K562 (cell line): ENCODE results near the gene SART1. TPM values are rescaled to one million over a fixed set of nuclear protein-coding genes. Genes with fewer than 3 reads are reported as not detected.

Experiments used
- CBX3 ChIP-seq, 2 experiments: IDR thresholded peaks; 1 replicate in 1 of 2; 2 replicates in 1 of 2; pipeline ENCODE4 v1.6.1; 2012; ENCODE audit warnings: inconsistent platforms in 2 of 2, low read length in 2 of 2, borderline replicate concordance in 1 of 2, control low read depth in 1 of 2
- CREB1 ChIP-seq, 2 experiments: sonication (generic) in 1 of 2; formaldehyde crosslinking in 1 of 2; IDR thresholded peaks; 2 replicates each; pipeline versions ENCODE4 v1.6.1 to v1.8.0; 2012 to 2022; ENCODE audit warnings: inconsistent platforms in 1 of 2, mild to moderate bottlenecking in 1 of 2, missing genetic modification reagents in 1 of 2, moderate library complexity in 1 of 2
- CREBBP ChIP-seq: IDR thresholded peaks from one replicate; pipeline ENCODE4 v1.6.1; 2012; ENCODE audit warnings: low read depth, mild to moderate bottlenecking, control low read depth, inconsistent platforms, low read length
- CTCF ChIP-seq, 3 experiments: IDR thresholded peaks in 2 of 3; conservative IDR thresholded peaks in 1 of 3; 2 replicates each; pipeline ENCODE4 v1.5.1; 2011 to 2012; ENCODE audit warnings: low read length in 3 of 3, mild to moderate bottlenecking in 3 of 3, control low read depth in 2 of 3, improper control_type of control experiment in 1 of 3, inconsistent platforms in 1 of 3, low read depth in 1 of 3, mixed read lengths in 1 of 3, moderate library complexity in 1 of 3; ENCODE audit not compliant: insufficient read depth in 2 of 3
- KLF16 ChIP-seq: IDR thresholded peaks from 2 replicates; pipeline ENCODE4 v1.6.1; 2016; ENCODE audit warnings: antibody characterized with exemption
- NRF1 ChIP-seq, 2 experiments: fragments of 450-650 bp; IDR thresholded peaks in 1 of 2; conservative IDR thresholded peaks in 1 of 2; 2 replicates each; pipeline ENCODE4 v1.6.1; 2014; ENCODE audit warnings: mild to moderate bottlenecking in 2 of 2
- SOX6 ChIP-seq: fragments of 450-650 bp; IDR thresholded peaks from 2 replicates; pipeline ENCODE4 v1.6.1; 2014; ENCODE audit warnings: mild to moderate bottlenecking
- STAT6 ChIP-seq: sonication (generic); formaldehyde crosslinking; IDR thresholded peaks from 2 replicates; pipeline ENCODE4 v1.8.1; 2023; ENCODE audit warnings: mild to moderate bottlenecking, missing genetic modification reagents
- TBL1XR1 ChIP-seq, 2 experiments: IDR thresholded peaks; 2 replicates each; pipeline ENCODE4 v1.6.1; 2012; ENCODE audit warnings: improper control_type of control experiment in 2 of 2, low read length in 2 of 2, mild to moderate bottlenecking in 1 of 2
- XRCC4 ChIP-seq: IDR thresholded peaks from one replicate; pipeline ENCODE4 v1.6.1; 2011; ENCODE audit not compliant: insufficient read depth, insufficient read length; ENCODE audit errors: extremely low read depth
- YY1 ChIP-seq, 3 experiments: IDR thresholded peaks; 2 replicates each; pipeline ENCODE4 v1.6.1; 2011; ENCODE audit warnings: low read length in 2 of 3, mild to moderate bottlenecking in 2 of 3, moderate library complexity in 2 of 3, borderline replicate concordance in 1 of 3, control low read depth in 1 of 3, low read depth in 1 of 3; ENCODE audit not compliant: insufficient read depth in 3 of 3, insufficient replicate concordance in 2 of 3, control insufficient read depth in 1 of 3, insufficient read length in 1 of 3; ENCODE audit errors: extremely low read depth in 1 of 3
- ZBTB17 ChIP-seq: fragments of 450-650 bp; formaldehyde crosslinking; IDR thresholded peaks from 2 replicates; pipeline ENCODE4 v1.4.0; 2020; ENCODE audit warnings: mild to moderate bottlenecking
- ZNF518B ChIP-seq: fragments of 250-450 bp; sonication (Bioruptor Pico); IDR thresholded peaks from 2 replicates; pipeline ENCODE4 v1.5.0; 2021; ENCODE audit warnings: mild to moderate bottlenecking, moderate library complexity
- polyA plus RNA-seq, 8 experiments: library from polyadenylated mRNA; depleted of rRNA in 4 of 8; stranded (reverse) in 5 of 8; unstranded in 3 of 8; fragments of >200 nt; fragmentation: Nextera tagmentation in 2 of 8; fragmentation: Illumina TruSeq in 1 of 8; extraction: Ambion mirVana in 2 of 8; extraction: Trizol in 1 of 8; gene quantifications; 2 replicates each; pipeline versions ENCODE4 v1.2.1 to v1.2.3, GENCODE V29; 2011 to 2014; ENCODE audit warnings: inconsistent platforms in 1 of 8, missing spikeins in 1 of 8
- total RNA-seq, 7 experiments: library from RNA; depleted of rRNA in 6 of 7; stranded (reverse); fragments of >200 nt in 6 of 7; fragmentation: Illumina TruSeq in 2 of 7; extraction: Trizol in 2 of 7; gene quantifications; 2 replicates each; pipeline versions ENCODE4 v1.2.1 to v1.2.3, GENCODE V29; 2011 to 2021; ENCODE audit warnings: low replicate concordance in 1 of 7
- TF ChIP-seq, protein P1 (sequence below): fragments of 450-650 bp; formaldehyde crosslinking; IDR thresholded peaks from 2 replicates; pipeline ENCODE4 v1.4.0; 2020; ENCODE audit warnings: mild to moderate bottlenecking, moderate library complexity

Gene SART1
- total and polyA plus RNA-seq, 9 of the 15 experiments (the other 6 are each of a cell fraction or from before 2014, with no cell fraction given): 4.8 to 84.1 (median 31.7) TPM

DNA sequence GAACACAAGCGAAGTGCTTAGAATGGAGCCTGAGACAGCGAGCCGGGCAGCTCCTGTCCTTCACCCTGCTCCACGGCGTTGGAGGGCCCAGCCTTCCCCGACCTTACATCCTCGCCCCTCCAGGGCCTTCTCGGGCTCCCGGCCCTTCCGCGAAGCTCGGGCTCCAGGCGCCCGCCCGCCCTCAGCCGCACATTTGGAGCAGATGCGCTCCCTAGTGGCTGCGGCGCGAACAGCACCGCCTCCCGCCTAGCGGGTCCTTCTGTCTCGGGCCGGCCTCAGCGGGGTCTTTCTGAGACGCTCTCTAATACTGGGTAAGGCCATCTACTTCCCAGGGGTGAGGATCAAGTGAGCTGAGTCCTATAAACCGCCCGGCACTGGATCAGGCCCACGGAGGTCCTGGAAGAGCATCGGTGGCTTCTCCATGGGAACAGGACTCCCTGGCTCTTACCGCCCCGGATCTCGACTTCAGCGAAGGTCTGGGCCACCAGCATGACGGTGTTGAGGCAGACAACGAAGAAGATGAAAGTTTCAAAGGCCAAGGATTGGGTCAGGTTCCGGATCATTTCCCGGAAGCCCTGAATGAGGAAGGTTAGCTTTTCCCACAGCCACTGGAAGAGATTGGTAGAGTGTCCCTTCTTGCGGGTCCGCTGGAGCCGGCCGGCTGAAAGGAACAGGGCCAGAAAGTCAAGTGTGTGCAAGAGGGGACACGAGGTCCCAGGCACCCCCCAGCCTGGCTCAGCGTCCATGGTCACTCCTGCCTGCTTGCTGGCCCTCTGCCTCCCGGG is 61.1 kb downstream of the SART1 start (continued):
- TF ChIP-seq CTCF (IDR thresholded peaks at IDR 0.05 in 2 of 3, conservative IDR thresholded peaks at IDR 0.05 in 1 of 3; ENCODE audit: insufficient read depth in 2 of 3, low read depth in 1 of 3, low read length in 3 of 3) (peak; percentile 93 to 96 (median 94)), ZNF518B (CRISPR knock-in tag) (no peak), KLF16 (peak; percentile 47; the same call in 1 of the 2 replicates), XRCC4 (no peak), YY1 (IDR thresholded peaks at IDR 0.05; ENCODE audit: borderline replicate concordance in 1 of 3, control insufficient read depth in 1 of 3, extremely low read depth in 1 of 3, insufficient read depth in 3 of 3, insufficient read length in 1 of 3, insufficient replicate concordance in 2 of 3, low read depth in 1 of 3, low read length in 2 of 3) (peak in 1 of 3 experiments; percentile 62), CREB1 (IDR thresholded peaks at IDR 0.05) (no peak), CREB1 (CRISPR knock-in tag; IDR thresholded peaks at IDR 0.05) (peak; percentile 37; the same call in 1 of the 2 replicates), TBL1XR1 (IDR thresholded peaks at IDR 0.05; ENCODE audit: low read length in 2 of 2) (peak in 1 of 2 experiments; percentile 21; a peak in 1 of 4 replicates), STAT6 (CRISPR knock-in tag) (0 out of 2 replicates have a peak, but pooled peaks have one; percentile 65), SOX6 (peak; percentile 17; the same call in 1 of the 2 replicates), CBX3 (IDR thresholded peaks at IDR 0.05; ENCODE audit: borderline replicate concordance in 1 of 2, low read length in 2 of 2) (no peak), CREBBP (no peak), NRF1 (conservative IDR thresholded peaks at IDR 0.05 in 1 of 2, IDR thresholded peaks at IDR 0.05 in 1 of 2) (peak in 1 of 2 experiments; percentile 28; a peak in 1 of 4 replicates), ZBTB17 (CRISPR knock-in tag) (0 out of 2 replicates have a peak, but pooled peaks have one; percentile 7)
- TF ChIP-seq, protein P1, sequence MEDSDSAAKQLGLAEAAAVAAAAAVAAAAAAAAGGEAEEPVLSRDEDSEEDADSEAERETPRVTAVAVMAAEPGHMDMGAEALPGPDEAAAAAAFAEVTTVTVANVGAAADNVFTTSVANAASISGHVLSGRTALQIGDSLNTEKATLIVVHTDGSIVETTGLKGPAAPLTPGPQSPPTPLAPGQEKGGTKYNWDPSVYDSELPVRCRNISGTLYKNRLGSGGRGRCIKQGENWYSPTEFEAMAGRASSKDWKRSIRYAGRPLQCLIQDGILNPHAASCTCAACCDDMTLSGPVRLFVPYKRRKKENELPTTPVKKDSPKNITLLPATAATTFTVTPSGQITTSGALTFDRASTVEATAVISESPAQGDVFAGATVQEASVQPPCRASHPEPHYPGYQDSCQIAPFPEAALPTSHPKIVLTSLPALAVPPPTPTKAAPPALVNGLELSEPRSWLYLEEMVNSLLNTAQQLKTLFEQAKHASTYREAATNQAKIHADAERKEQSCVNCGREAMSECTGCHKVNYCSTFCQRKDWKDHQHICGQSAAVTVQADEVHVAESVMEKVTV: peak; percentile 71
